ENCODE results near the gene SLC4A2.

SLC4A2 gene

GRCh38 chr7:151060416-151061212 lies 1.2 kb downstream of the SLC4A2 start:
- CTCF ChIA-PET, result interaction anchor here (0.6 to 4.8 kb wide), 11 partner anchors 8 to 64 kb away, joined by 3 to 48 read pairs (median 4); no protein-coding TSS in a partner anchor
- peak; percentile 14 for TF ChIP-seq CTCF (IDR thresholded peaks at IDR 0.05; ENCODE audit: insufficient read depth, low read length, missing control alignments)
- no peak for DNase-seq (ENCODE audit: low read depth, low spot score)
- peak overlapping the region; percentile 75 for H3K4me3 ChIP-seq (ENCODE audit: low read depth, low read length)
- POLR2A ChIA-PET, result interaction anchor here (1.2 kb wide), 2 partner anchors 20 to 32 kb away, joined by 3 to 4 read pairs; partner anchors contain the start of genes ABCB8 and FASTK

GRCh38 chr7:151061213-151062110 lies 2.1 kb downstream of the SLC4A2 start:
- POLR2A ChIA-PET, result interaction anchor here (1.2 to 1.5 kb wide), 3 partner anchors 17 to 33 kb away, joined by 4 to 7 read pairs (median 4); partner anchors contain the start of genes ABCB8 and FASTK
- CTCF ChIA-PET, result interaction anchor here (1.0 to 4.8 kb wide), 7 partner anchors 8 to 52 kb away, joined by 3 to 48 read pairs (median 4); no protein-coding TSS in a partner anchor
- peak overlapping the region; percentile 75 for H3K4me3 ChIP-seq (ENCODE audit: low read depth, low read length)
- no peak for DNase-seq (ENCODE audit: low read depth, low spot score)
- no peak for TF ChIP-seq CTCF (IDR thresholded peaks at IDR 0.05; ENCODE audit: insufficient read depth, low read length, missing control alignments)

- POLR2A ChIA-PET, result interaction anchor here (1.5 kb wide), 2 partner anchors 16 to 19 kb away, joined by 4 to 7 read pairs; partner anchors contain the start of gene FASTK
- TF ChIP-seq CTCF (IDR thresholded peaks at IDR 0.05; ENCODE audit: insufficient read depth, low read length, missing control alignments), result no peak
- CTCF ChIA-PET, result interaction anchor here (1.2 to 4.8 kb wide), 6 partner anchors 15 to 113 kb away, joined by 3 to 48 read pairs (median 4); partner anchors contain the start of gene TMUB1
- H3K4me3 ChIP-seq (ENCODE audit: low read depth, low read length), result peak overlapping the region; percentile 3
- no peak for DNase-seq (ENCODE audit: low read depth, low spot score)
Measured at GRCh38 chr7:151062111-151062398, 2.7 kb downstream of the SLC4A2 start.

GRCh38 chr7:151062399-151063211 lies 3.2 kb downstream of the SLC4A2 start:
- no peak for DNase-seq (ENCODE audit: low read depth, low spot score)
- ChIA-PET CTCF (interaction anchor here (0.8 to 4.8 kb wide), 6 partner anchors 14 to 112 kb away, joined by 3 to 48 read pairs (median 4); partner anchors contain the start of genes FASTK and TMUB1), POLR2A (interaction anchor here (1.2 to 1.5 kb wide), 3 partner anchors 9 to 18 kb away, joined by 4 to 7 read pairs (median 5); partner anchors contain the start of gene FASTK)
- TF ChIP-seq CTCF (IDR thresholded peaks at IDR 0.05; ENCODE audit: insufficient read depth, low read length, missing control alignments), result no peak
- H3K4me3 ChIP-seq (ENCODE audit: low read depth, low read length), result no peak overlapping the region; the same call in 1 of the 2 replicates

GRCh38 chr7:151063212-151063561 lies 3.8 kb downstream of the SLC4A2 start:
- H3K4me3 ChIP-seq (ENCODE audit: low read depth, low read length), result no peak overlapping the region
- no peak for DNase-seq (ENCODE audit: low read depth, low spot score)
- ChIA-PET POLR2A (interaction anchor here (1.2 to 1.5 kb wide), 3 partner anchors 9 to 18 kb away, joined by 4 to 7 read pairs (median 5); partner anchors contain the start of gene FASTK), CTCF (interaction anchor here (0.8 to 4.8 kb wide), 5 partner anchors 13 to 112 kb away, joined by 3 to 48 read pairs (median 4); partner anchors contain the start of genes FASTK and TMUB1)
- no peak for TF ChIP-seq CTCF (IDR thresholded peaks at IDR 0.05; ENCODE audit: insufficient read depth, low read length, missing control alignments)
